NCI-H2196 treated with DMSO at 0.1 percent for 48 hours (cell line): Measurements from ENCODE around the gene FSIP1.

Experiments
- DNase-seq: peaks from one replicate; lab custom pipeline; 2025; ENCODE audit not compliant: unreplicated experiment; lab: John Stamatoyannopoulos, UW

The FSIP1 gene

GRCh38 chr15:39597751-39598185 lies 184.9 kb downstream of the FSIP1 start:
- DNase-seq: no peak

- no peak for DNase-seq
Measured at GRCh38 chr15:39597336-39597735, 185.3 kb downstream of the FSIP1 start.

DNA sequence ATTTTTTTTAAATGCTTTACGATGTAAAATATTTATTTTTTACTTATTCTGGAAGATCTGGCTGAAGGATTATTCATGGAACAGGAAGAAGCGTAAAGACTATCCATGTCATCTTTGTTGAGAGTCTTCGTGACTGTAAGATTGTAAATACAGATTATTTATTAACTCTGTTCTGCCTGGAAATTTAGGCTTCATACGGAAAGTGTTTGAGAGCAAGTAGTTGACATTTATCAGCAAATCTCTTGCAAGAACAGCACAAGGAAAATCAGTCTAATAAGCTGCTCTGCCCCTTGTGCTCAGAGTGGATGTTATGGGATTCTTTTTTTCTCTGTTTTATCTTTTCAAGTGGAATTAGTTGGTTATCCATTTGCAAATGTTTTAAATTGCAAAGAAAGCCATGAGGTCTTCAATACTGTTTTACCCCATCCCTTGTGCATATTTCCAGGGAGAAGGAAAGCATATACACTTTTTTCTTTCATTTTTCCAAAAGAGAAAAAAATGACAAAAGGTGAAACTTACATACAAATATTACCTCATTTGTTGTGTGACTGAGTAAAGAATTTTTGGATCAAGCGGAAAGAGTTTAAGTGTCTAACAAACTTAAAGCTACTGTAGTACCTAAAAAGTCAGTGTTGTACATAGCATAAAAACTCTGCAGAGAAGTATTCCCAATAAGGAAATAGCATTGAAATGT lies 186.1 kb downstream of the FSIP1 start:
- no peak for DNase-seq

DNA sequence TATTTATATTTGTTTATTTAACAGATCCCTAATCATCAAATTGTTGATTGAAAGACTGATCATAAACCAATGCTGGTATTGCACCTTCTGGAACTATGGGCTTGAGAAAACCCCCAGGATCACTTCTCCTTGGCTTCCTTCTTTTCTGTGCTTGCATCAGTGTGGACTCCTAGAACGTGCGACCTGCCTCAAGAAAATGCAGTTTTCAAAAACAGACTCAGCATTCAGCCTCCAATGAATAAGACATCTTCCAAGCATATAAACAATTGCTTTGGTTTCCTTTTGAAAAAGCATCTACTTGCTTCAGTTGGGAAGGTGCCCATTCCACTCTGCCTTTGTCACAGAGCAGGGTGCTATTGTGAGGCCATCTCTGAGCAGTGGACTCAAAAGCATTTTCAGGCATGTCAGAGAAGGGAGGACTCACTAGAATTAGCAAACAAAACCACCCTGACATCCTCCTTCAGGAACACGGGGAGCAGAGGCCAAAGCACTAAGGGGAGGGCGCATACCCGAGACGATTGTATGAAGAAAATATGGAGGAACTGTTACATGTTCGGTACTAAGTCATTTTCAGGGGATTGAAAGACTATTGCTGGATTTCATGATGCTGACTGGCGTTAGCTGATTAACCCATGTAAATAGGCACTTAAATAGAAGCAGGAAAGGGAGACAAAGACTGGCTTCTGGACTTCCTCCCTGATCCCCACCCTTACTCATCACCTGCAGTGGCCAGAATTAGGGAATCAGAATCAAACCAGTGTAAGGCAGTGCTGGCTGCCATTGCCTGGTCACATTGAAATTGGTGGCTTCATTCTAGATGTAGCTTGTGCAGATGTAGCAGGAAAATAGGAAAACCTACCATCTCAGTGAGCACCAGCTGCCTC lies 187.1 kb downstream of the FSIP1 start:
- DNase-seq: no peak

DNA sequence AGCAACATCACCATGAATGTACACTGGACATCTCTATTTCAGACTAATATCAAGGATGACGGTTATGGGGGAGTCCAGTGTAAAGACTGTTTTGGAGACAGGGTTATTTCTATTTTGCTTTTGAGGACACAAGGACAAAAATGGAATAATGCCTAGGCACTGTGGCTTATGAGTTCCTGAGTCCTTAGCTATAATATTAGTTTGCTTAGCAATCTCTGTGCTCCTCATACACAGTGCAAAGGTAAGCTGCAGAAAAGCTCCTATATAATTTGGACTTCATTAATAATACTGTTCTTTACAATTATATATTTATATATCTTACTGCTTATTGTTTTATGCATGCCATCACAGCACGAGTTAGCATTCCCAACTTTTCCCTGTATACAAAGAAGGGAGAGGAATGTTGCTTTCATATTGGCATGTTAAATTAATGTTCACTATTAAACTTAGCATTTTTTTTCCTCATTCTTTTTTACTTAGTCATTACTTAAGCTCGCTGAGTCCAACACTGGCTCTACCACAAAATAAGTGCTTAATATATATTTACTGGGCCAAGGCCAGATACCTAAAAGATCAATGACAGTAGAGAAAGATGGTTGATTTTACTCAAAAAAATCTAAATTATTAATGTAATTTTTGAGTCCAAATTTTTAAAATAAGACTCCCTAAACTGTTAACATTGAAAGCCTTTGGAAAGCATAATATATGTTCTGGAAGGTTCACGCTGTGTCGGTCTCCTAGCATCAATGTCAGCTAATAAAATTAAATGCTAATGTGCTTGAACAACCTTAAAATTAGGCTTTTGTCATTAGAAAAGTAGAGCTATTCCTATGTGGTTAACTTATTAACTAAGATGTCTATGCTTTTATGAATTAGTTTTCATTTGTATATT lies 187.9 kb downstream of the FSIP1 start:
- no peak for DNase-seq

- no peak for DNase-seq
Measured at GRCh38 chr15:39593656-39594445, 188.8 kb downstream of the FSIP1 start.

DNA sequence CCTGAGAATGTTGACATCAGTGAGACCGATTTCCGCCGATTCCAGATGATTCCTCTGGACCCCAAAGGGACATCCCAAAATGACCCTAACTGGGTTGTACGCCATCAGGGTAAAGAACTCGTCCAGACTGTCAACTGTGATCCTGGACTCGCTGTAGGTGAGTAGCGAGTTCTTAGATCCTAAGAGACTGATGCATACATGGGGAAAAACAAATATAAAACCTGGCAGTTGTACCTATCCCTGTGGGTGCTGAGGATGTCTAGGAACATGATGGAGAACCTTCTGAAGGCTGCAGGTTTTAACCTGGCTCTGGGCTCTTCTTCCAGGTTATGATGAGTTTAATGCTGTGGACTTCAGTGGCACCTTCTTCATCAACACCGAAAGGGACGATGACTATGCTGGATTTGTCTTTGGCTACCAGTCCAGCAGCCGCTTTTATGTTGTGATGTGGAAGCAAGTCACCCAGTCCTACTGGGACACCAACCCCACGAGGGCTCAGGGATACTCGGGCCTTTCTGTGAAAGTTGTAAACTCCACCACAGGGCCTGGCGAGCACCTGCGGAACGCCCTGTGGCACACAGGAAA lies 189.5 kb downstream of the FSIP1 start:
- DNase-seq: no peak

DNA sequence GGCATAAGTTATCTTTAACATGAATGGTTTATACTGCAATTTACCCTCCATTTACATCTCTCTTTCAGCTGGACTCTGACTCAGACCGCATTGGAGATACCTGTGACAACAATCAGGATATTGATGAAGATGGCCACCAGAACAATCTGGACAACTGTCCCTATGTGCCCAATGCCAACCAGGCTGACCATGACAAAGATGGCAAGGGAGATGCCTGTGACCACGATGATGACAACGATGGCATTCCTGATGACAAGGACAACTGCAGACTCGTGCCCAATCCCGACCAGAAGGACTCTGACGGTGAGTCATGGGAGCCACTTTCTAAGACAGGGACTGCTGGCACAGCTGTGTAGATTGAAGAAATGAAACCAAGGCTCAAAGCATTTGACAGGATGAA lies 190.1 kb downstream of the FSIP1 start:
- DNase-seq: no peak

DNA sequence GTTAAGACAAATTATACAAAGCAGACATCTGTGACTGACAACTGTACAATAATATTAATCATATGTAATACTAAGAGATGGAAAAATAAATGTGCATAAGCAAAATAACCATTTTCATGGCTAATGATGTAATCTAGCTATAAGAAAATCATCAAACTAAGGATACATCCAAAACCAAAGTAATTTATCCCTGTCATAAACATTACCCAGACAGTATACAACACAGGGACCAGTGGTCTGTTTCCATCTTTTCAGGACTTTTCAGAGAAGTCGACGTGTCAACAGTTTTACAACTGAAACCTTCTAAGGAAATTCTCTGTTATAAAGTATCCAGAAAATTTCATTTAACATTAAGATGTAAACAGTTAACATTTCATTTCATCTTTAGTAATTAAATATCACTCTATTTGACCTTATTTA lies 190.7 kb downstream of the FSIP1 start:
- no peak for DNase-seq

DNA sequence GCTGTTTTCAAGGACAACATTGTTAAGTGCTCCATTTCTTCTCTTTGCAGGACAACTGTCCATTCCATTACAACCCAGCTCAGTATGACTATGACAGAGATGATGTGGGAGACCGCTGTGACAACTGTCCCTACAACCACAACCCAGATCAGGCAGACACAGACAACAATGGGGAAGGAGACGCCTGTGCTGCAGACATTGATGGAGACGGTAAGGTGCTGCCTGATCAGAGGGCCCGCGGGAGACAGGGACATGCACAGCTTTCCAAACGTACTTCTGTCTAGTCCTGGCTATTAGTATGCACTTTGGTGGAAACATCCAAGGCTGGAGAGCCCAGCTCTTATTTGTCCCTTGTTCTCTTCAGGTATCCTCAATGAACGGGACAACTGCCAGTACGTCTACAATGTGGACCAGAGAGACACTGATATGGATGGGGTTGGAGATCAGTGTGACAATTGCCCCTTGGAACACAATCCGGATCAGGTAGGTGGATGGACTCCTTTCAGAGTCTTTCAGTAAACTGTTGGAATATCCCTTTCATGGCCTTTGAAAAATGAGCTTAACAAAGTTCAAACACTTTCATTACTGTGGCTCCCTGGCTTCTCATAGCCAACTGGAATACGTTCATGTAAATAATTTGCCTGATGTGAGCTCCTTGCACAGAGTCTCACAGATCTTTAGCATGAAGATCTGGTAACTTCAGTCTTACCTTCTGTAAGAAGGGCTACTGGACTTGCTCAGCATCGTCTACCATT lies 191.3 kb downstream of the FSIP1 start:
- DNase-seq: no peak

DNA sequence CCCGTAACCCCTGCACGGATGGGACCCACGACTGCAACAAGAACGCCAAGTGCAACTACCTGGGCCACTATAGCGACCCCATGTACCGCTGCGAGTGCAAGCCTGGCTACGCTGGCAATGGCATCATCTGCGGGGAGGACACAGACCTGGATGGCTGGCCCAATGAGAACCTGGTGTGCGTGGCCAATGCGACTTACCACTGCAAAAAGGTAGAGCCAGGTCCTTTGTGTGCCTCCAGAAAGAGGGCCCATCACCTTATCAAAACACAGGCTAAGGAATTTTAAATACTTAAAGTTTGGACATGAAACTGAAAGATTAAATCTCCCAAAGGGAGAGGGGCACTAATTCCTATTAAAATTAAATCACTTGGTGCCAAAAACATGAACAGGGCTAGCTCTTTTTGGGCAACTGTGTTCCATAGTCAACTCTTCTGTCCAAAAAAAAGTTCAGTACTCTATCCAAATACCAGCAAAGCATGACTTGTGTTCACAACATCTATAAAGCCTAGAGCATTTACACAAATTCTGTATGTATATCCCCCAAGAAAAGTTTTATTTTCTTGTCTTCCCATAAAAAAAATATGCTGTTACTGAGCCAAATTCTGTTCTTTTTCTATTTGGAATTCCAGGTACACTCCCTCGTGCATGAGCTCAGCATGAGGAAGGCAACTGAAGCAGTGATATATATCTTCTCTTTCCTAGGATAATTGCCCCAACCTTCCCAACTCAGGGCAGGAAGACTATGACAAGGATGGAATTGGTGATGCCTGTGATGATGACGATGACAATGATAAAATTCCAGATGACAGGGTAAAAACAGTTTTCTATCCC lies 192.6 kb downstream of the FSIP1 start:
- no peak for DNase-seq

DNA sequence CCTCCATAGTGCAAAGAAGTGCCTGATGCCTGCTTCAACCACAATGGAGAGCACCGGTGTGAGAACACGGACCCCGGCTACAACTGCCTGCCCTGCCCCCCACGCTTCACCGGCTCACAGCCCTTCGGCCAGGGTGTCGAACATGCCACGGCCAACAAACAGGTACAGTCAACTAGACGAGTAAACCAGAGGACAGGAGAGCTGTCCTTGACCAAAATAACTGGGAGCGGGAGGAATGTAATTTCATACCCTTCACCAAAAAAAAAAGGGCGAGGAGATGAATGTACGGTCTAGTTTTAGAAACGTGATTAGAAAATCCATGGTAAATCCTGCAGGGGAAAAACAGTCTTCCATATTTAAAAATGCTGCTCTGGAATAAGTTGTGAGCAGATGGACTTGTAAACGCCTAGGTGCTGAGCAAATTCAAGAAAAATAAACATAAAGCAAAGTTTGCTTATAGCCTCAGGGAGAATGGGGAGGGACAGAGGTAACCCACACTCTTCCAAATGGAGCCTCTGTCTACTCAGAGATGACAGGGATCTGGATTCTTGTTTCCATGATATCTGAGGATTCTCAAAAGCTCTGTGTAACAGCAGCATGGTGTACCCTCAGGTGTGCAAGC lies 193.3 kb downstream of the FSIP1 start:
- no peak for DNase-seq

DNA sequence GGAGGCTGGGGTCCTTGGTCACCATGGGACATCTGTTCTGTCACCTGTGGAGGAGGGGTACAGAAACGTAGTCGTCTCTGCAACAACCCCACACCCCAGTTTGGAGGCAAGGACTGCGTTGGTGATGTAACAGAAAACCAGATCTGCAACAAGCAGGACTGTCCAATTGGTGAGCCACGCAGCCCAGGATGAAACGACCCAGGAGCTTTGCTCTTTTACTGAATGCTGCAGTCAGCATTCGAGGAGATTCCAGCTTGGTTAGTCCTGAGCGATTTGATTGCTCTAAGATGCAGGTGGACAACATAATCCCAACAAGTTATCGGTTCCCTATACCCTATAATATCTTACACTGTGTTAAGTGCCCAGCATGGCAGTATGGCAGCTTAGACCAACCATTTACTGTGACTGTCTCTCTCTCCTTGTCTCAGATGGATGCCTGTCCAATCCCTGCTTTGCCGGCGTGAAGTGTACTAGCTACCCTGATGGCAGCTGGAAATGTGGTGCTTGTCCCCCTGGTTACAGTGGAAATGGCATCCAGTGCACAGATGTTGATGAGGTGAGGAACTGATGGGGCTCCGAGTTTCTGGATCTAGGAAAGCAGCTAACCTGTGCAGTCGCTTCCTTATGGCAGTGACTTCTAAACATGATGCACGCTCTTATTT lies 194.0 kb downstream of the FSIP1 start:
- no peak for DNase-seq

GRCh38 chr15:39587731-39588530 lies 194.7 kb downstream of the FSIP1 start:
- no peak for DNase-seq

DNA sequence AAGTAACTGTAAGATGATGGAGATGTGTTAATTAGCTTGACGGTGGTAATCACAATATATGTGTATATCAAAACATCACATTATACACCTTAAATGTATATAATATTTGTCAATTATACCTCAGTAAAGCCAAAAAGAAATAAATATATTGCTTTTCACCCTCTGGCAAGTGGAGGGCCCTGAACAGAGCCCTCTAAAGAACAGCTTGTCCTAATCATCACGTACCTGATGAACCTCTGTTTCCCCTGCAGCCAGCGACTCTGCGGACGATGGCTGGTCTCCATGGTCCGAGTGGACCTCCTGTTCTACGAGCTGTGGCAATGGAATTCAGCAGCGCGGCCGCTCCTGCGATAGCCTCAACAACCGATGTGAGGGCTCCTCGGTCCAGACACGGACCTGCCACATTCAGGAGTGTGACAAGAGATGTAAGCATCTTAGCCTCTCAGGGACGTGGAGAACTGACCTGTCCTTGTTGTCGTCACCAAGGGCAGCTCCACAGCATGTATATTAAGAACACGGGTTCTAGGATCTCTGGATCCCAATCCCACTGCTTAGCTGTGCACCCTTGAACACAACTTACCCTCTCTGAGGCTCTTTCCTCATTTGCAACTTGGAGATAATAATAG lies 195.4 kb downstream of the FSIP1 start:
- DNase-seq: no peak

DNA sequence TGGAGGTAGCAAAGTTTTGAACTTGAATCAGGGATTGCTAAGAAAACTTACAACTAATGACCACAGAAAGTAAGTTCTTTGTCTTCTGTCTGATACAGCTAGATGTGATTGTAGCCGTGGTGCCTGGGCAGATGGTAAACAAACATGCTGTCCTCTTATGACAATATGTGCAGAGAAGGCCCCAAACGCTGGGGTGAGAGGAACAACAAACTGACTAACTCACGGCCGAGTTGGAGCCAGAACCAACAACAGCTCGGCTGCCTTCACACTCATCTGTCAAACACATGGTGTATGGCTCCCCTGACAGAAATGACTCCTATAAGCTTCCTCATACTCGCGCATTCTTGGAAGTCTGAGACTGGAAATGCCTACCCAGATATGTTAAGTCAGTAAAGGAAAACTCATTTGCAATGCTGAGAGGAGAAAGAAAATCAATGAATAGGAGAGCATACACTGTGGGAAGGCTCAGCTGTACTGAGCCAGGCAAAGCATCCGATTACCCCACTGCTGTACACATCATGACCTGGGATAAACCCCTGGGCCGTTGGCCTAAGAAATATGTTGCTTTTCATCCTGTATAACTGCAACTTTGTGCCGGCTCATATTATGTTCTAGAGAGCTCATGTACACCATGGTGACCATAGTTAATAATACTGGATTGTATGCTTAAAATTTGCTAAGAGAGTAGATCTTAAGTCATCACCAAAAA lies 196.1 kb downstream of the FSIP1 start:
- no peak for DNase-seq
